HG03108 (cell line): ENCODE results near the gene MAPK8IP1.
"Not testable (repeated sequence)": the region's sequence is repeated elsewhere in the genome, so short reads cannot be mapped to it uniquely, and the experiment has no call there.

ENCODE experiments used
- ATAC-seq: cut with Tn5 transposase; IDR thresholded peaks from one replicate; pipeline ENCODE4 v1.9.1; 2021; ENCODE audit warnings: moderate library complexity; ENCODE audit not compliant: unreplicated experiment

MAPK8IP1 gene

GRCh38 chr11:45889555-45889954, 4.1 kb downstream of the MAPK8IP1 start:
- no peak for ATAC-seq

- no peak for ATAC-seq
Observed at GRCh38 chr11:45889966-45890365, 4.5 kb downstream of the MAPK8IP1 start.

- ATAC-seq = no peak
Observed at GRCh38 chr11:45890886-45891550, 5.6 kb downstream of the MAPK8IP1 start.

GRCh38 chr11:45892856-45893255, 7.4 kb downstream of the MAPK8IP1 start:
- ATAC-seq = no peak

- no peak for ATAC-seq
Observed at GRCh38 chr11:45894555-45895247, 9.2 kb downstream of the MAPK8IP1 start.

- ATAC-seq = no peak
Observed at GRCh38 chr11:45895553-45896259, 10.3 kb downstream of the MAPK8IP1 start.

- no peak for ATAC-seq
Observed at GRCh38 chr11:45896422-45896984, 11.1 kb downstream of the MAPK8IP1 start.

GRCh38 chr11:45897556-45897955, 12.1 kb downstream of the MAPK8IP1 start:
- no peak for ATAC-seq

GRCh38 chr11:45899086-45899447, 13.6 kb downstream of the MAPK8IP1 start:
- ATAC-seq = no peak

- ATAC-seq = no peak
Observed at GRCh38 chr11:45899448-45900174, 14.2 kb downstream of the MAPK8IP1 start.

GRCh38 chr11:45900175-45900800, 14.8 kb downstream of the MAPK8IP1 start:
- ATAC-seq = not testable (repeated sequence)

- no peak for ATAC-seq
Observed at GRCh38 chr11:45900916-45901617, 15.6 kb downstream of the MAPK8IP1 start.

GRCh38 chr11:45901626-45902025, 16.2 kb downstream of the MAPK8IP1 start:
- ATAC-seq = no peak

GRCh38 chr11:45902452-45903380, 17.3 kb downstream of the MAPK8IP1 start:
- ATAC-seq = no peak

GRCh38 chr11:45904309-45904915, 19.0 kb downstream of the MAPK8IP1 start:
- ATAC-seq = no peak

- no peak for ATAC-seq
Observed at GRCh38 chr11:45905095-45905494, 19.6 kb downstream of the MAPK8IP1 start.

GRCh38 chr11:45905576-45905975, 20.1 kb downstream of the MAPK8IP1 start:
- ATAC-seq = not testable (repeated sequence)

- no peak for ATAC-seq
Observed at GRCh38 chr11:45906096-45906682, 20.7 kb downstream of the MAPK8IP1 start.
